Skeletal muscle tissue (tissue), 4 donors: ENCODE data around the gene PRR35. TPM values are rescaled to one million over a fixed set of nuclear protein-coding genes. Genes with fewer than 3 reads are reported as not detected.

Source experiments
- H3K27ac ChIP-seq: one replicate; pipeline ENCODE4 v1.7.0; 2013; ENCODE audit warnings: mild to moderate bottlenecking, low read depth, low read length, inconsistent platforms
- H3K27me3 ChIP-seq, 3 donors: one replicate each; pipeline ENCODE4 v1.7.0; 2013; ENCODE audit warnings: low read length in 3 of 3; ENCODE audit not compliant: control insufficient read depth in 3 of 3, insufficient read depth in 3 of 3
- H3K36me3 ChIP-seq, 3 donors: one replicate each; pipeline ENCODE4 v1.7.0; 2013; ENCODE audit warnings: low read length in 3 of 3; ENCODE audit not compliant: control insufficient read depth in 3 of 3, insufficient read depth in 3 of 3
- H3K4me1 ChIP-seq, 3 donors: one replicate each; pipeline ENCODE4 v1.7.0; 2013; ENCODE audit warnings: low read length in 3 of 3, mild to moderate bottlenecking in 3 of 3; ENCODE audit not compliant: control insufficient read depth in 3 of 3, insufficient read depth in 3 of 3
- H3K4me3 ChIP-seq, 3 donors: one replicate each; pipeline ENCODE4 v1.7.0; 2013; ENCODE audit warnings: low read length in 3 of 3
- H3K9ac ChIP-seq, 3 donors: one replicate each; pipeline ENCODE4 v1.7.0; 2013; ENCODE audit warnings: low read length in 3 of 3, mild to moderate bottlenecking in 3 of 3, moderate library complexity in 2 of 3, low read depth in 1 of 3
- H3K9me3 ChIP-seq, 3 donors: one replicate each; pipeline ENCODE4 v1.7.0; 2013; ENCODE audit warnings: low read length in 3 of 3; ENCODE audit not compliant: control insufficient read depth in 3 of 3
- total RNA-seq: library from RNA; depleted of rRNA; stranded (reverse); fragments of >200 nt; gene quantifications from one replicate; pipeline ENCODE4 v1.2.3, GENCODE V29; 2014
- donor health status: Osteomylitis.

The PRR35 gene
- total RNA-seq, 1 donor from 2014 or later = not detected

DNA sequence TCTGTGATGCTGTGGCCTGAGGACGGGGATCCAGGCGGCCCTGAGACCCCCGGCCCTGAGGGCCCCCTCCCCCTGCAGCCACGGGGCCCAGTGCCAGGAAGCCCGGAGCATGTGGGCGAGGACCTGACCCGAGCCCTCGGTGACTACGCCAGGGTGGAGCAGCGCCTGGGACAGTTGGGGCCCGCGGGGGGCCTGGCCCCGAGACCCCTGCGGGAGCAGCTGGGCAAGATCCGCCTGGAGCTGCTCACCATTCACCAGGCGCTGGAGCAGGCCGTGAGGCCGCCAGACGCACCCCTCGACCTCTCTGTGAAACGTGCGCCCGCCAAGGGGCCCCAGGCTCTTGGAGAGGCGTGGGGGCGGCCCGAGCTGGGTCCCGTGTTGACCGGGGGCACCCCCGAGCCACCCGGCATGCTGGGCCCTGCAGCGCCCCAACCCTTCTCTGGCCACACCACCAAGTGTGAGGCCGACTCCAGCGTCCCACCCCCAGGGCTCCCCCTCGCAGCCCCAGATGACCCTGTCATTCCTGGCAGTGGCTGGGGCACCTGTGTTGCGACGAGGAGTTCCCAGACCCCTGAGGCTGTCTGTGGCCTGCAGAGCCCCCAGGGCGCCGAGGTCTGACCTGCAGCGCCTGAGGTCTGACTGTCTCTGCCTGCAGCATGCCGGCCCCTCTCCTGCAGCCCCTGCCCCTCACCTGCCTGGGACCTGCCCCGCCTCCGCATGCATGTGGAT is 4.7 kb downstream of the PRR35 start:
- no peaks in the 10 kb centered on the region for H3K36me3 ChIP-seq
- peaks cover 20 to 27% (median 23%) of the 10 kb centered on the region in 3 donors for H3K4me1 ChIP-seq
- peaks cover 20 to 23% (median 22%) of the 10 kb centered on the region in 3 donors for H3K27me3 ChIP-seq
- no peak overlapping the region for H3K9ac ChIP-seq
- no peak overlapping the region for H3K27ac ChIP-seq
- no peaks in the 10 kb centered on the region for H3K9me3 ChIP-seq
- no peak overlapping the region for H3K4me3 ChIP-seq

DNA sequence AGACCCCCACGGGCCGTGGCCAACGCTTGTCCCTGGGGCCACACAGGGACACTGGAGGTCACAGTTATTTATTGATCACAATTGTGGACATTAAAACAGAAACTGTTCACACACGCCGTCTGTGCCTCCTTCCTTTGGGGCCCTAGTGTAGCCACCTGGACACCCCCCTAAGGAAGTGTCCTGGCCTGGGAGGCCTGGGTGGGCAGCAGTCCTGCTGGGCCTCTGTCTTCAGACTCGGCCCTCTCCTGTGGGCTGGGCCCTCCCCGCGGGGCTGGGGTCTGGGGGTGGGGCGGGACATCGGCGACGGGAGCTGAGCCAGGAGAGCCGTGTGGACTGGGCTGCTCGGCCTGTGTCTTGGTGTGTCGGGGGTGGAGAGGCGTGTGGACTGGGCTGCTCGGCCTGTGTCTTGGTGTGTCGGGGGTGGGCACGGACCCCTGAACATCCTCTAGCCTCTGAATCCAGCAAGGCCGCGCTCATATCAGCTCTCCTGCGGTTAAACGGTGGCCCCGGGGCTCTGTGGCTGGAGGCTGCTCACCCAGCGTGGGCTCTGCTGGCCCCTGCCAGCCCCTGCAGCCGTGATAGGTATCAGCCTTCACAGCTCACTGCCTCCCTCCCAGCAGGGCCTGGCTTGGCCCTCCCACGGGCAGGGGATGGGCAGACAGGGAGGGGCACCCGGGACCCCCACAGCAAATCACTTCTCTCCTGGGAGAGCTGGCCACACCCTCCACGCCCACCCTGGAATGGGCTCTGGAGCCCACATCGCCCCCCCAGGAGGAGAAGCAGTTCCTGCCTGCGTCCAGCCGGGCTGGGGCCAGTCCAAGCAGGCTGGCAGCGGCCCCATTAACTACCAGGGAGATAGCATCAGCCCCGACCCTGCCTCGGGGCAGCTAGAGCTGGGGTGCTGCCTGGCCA is 5.5 kb downstream of the PRR35 start:
- Histone ChIP-seq H3K9ac (no peak overlapping the region), H3K4me3 (no peak overlapping the region), H3K27me3 (peaks cover 20 to 22% (median 21%) of the 10 kb centered on the region in 3 donors), H3K4me1 (peaks cover 22 to 28% (median 25%) of the 10 kb centered on the region in 3 donors), H3K27ac (no peak overlapping the region), H3K36me3 (no peaks in the 10 kb centered on the region), H3K9me3 (no peaks in the 10 kb centered on the region)

DNA sequence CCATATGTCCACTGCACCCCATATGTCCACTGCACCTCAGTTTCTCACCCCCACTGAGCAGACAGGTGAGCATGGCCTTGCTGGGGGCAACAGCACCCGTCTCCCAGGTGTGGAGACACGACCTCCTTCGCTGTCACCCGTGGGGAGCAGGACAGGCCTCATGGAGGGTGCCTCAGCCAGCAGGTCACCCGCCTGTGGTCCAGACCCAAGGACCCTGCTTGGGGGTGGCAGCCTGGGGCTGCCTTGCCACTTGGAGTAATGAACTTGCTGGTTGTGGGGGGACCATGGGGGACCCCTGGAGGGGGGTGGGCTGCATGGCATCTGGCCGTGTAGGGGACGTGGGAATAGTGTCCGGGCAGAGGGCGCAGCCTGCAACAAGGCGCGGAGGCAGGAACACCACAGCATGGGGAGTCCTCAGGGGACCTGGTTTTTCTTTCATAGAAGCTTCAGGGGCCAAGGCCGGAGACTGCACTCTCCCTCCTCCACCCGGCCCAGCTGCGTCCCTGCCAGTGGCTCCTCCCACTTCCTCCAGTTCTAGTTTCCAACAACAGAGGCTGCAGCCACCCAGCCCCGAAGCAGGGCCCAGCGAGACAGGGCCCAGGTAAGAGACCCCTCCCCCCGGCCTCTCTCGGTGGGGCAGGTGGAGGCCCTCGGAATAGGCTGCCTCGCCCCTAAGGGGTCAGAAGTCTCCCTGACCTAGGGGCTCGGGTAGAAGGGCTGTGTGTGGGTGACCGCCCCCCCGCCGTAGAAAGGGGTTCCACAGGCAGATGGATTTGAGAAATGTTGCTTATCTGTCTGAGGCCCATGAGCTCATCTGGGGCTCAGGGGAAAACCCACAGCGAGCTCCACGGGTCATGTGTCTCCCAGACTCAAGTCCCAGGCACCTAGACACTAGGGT is 6.5 kb downstream of the PRR35 start, which contains the start of gene NHLRC4:
NHLRC4 (plus strand) TSS at position 531 of the 898 bp plus-strand sequence. CDS start 1,043 bp downstream, outside the sequence.
- Histone ChIP-seq H3K9ac (peak within 1 kb of the TSS in 2 of 3 donors; percentile 20 to 50), H3K27me3 (peaks cover 11% of the 10 kb centered on the region in 3 donors), H3K4me1 (peaks cover 25 to 38% (median 35%) of the 10 kb centered on the region in 3 donors), H3K36me3 (no peaks in the 10 kb centered on the region), H3K27ac (no peak within 1 kb of the TSS), H3K4me3 (peak within 1 kb of the TSS in 2 of 3 donors; percentile 27 to 51), H3K9me3 (no peaks in the 10 kb centered on the region)

DNA sequence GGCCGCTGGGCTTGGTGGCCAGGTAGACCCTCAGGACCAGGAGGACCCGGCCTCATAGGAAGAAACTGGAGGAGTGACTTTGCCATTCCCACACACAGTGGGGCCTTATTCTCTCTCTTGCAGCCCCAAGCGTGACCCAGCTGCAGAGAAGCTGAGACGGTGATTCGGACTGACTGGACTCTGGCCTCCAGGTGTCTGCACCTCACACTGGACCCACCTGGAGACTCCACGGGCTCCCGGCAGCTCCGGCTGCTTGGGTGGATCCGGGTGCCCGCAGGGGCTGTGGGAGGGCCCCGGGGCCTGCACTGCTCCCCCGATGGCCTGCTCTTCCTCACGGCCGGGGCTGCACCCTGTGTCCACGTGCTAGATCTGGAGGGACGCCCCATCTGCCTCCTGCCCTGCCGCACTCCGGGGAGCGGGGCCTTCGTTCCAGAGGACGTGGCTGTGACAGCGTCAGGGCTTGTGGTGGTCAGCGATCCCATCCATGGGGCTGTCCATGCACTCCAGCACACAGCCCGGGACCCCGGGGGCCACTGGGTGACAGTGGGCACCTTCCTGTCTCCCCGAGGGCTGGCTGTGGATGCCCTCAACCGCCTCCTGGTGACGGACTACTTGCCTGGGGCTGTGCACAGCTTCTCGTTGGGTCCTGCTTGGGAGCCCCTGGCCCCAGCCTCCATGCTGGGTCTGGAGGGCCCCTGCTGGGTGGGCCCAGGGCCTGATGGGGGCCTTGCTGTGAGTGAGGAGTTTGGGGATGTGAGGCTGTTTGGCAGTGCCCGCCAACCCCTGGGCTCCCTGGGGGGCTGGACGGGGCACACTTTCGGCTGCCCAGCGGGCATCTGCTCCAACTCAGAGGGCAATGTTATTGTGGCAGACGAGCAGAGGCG is 7.4 kb downstream of the PRR35 start:
- no peaks in the 10 kb centered on the region for H3K36me3 ChIP-seq
- H3K27ac ChIP-seq = no peak overlapping the region
- H3K9ac ChIP-seq = peak overlapping the region in 1 of 3 donors; percentile 20
- H3K27me3 ChIP-seq = peaks cover 2% of the 10 kb centered on the region in 3 donors
- H3K4me1 ChIP-seq = peaks cover 25 to 38% (median 35%) of the 10 kb centered on the region in 3 donors
- no peaks in the 10 kb centered on the region for H3K9me3 ChIP-seq
- peak overlapping the region in 2 of 3 donors; percentile 27 to 51 for H3K4me3 ChIP-seq

DNA sequence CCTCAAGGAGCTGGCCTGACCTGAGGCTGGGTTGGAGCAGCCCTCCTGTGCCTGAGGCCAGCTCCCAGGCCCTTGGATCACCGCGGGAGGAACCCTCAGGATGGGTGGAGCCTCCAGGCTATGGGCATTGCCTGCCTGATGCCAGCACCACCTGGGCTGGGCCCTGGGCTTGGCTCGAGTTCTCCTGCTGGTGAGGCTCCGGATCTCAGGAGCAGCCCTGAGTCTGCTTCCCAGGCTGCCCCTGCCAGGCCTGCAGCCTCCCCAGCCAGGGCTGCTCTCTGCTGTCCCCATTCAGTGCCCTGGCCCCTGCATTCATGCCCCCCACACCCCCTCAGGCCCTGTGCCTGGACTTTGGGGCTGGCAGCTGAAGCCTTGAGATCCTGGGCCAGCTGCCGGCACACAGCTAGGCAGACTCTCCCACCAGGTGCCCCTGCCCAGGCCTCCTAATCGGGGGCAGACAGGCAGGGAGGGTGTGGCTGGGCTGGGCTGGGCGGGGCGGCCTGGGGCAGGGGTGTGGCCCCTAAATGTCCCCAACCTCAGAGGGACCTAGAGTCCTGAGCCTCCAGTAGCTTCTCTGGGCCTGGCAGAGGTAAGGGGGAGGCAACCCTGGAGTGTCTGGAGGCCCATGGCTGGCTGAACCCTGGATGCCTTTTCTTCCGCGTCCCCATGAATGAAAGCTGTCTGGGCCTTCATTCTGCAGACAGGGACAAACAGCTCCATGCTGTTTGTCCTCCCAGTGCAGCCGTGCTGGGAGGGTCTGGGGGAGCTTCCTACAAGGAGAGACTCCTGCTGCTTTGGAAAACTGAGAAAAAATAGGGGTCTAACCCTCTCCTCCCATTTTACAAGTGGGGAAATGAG is 8.4 kb downstream of the PRR35 start:
- Histone ChIP-seq H3K27me3 (no peaks in the 10 kb centered on the region), H3K4me1 (peaks cover 25 to 38% (median 35%) of the 10 kb centered on the region in 3 donors), H3K27ac (peak overlapping the region; percentile 56), H3K4me3 (peak overlapping the region in 2 of 3 donors; percentile 72 to 78), H3K36me3 (no peaks in the 10 kb centered on the region), H3K9me3 (no peaks in the 10 kb centered on the region), H3K9ac (peak overlapping the region; percentile 79 to 86 (median 82))

DNA sequence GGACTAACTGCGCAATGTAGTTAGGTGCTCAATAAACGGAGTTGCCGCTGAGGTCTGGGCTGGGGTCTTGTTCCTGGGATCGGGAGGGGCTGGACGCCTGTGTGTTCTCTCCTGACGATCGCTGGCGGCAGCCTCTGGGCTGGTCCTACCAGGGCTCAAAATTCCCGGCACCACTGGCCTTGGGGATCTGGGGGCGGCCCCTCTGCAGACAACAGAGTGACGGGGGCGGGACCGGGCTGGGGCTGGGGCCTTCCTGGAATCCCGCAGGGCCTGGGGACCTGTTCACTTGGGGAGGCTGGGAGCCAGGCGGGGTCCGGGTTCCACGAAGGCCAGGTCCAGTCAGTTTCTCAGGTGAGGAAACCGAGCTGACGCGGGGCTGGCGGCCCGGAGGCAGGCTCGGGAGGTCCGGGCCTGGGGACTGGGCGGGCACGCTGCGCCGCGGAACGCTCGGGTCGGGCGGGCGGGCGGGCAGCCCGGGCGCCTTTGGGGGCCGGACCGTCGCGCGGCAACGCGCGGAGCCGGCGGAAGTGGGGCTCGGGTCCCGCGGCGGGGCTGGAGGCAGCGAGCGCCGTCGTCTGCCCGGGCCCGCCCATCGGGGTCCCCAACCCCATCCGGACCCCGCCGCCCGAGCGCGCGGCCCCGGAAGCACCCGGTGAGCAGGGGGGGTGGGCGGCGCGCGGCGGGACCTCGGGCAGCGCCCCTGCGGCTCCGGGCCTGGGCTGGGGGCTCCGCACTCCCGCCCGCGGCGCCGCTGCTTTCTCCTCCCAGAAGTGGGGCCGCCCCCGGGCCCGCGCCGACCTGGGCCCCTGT is 9.5 kb downstream of the PRR35 start, which contains the start of gene PIGQ:
PIGQ (plus strand) TSS at position 524 of the 810 bp plus-strand sequence. CDS start 4,107 bp downstream, outside the sequence.
- Histone ChIP-seq H3K36me3 (peaks cover 1 to 2% (median 1%) of the 10 kb centered on the region in 3 donors), H3K4me1 (peaks cover 25 to 38% (median 35%) of the 10 kb centered on the region in 3 donors), H3K27ac (peak within 1 kb of the TSS; percentile 56), H3K9ac (peak within 1 kb of the TSS; percentile 82 to 86 (median 83)), H3K9me3 (no peaks in the 10 kb centered on the region), H3K4me3 (peak within 1 kb of the TSS; percentile 78 to 87 (median 79)), H3K27me3 (no peaks in the 10 kb centered on the region)

DNA sequence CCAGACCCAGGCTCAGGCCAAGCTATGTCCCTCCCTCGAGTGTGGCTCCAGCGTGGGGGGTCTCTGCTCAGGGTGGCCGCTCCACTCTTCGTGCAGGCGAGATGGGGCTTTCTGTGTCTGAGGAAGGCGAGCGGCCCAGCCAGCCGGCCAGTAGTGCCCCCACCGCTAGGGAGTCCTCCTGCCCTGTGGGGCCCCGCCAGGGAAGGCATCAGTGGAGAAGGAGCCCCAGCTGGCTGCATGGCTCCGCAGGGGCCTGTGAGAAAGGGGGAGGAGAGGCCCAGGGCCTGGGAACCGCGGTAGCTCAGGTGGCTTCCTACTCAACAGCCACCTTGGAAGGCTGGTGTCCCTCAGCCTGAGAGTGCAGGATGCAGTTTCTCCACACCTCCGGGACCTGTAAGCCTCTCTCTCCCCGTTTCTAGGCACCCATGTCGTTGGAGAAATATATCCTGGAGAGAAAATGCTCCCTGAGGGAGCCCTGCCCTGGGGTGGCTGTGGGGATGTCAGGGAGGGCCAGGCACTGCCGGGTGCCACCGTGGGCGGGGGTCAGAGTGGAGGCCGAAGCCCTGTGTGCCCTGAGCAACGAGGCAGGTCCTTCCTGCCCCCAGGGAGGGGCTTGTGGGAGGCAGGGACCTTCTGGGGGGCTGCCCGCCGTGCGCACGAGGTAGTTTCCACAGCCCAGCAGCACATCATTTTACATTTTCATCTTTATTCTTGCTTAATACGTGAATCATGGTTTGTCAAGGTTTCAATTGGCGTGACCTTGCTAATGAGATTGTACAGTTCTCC is 12.9 kb downstream of the PRR35 start:
- Histone ChIP-seq H3K9me3 (no peaks in the 10 kb centered on the region), H3K27me3 (no peaks in the 10 kb centered on the region), H3K4me3 (no peak overlapping the region), H3K4me1 (peaks cover 12 to 20% (median 18%) of the 10 kb centered on the region in 3 donors), H3K27ac (no peak overlapping the region), H3K9ac (no peak overlapping the region), H3K36me3 (peaks cover 2 to 6% (median 5%) of the 10 kb centered on the region in 3 donors)
